Psoas muscle (tissue), 8 donors: ENCODE measurements around the gene EYA2. TPM values are rescaled to one million over a fixed set of nuclear protein-coding genes. Genes with fewer than 3 reads are reported as not detected.

ENCODE experiments used
- ATAC-seq, 4 donors: fragments of 200-7000 bp; cut with Tn5 transposase; one replicate each; pipeline ENCODE4 v1.9.1; 2020; ENCODE audit warnings: moderate library complexity in 3 of 4, mild to moderate bottlenecking in 2 of 4
- DNase-seq, 2 donors: peaks; one replicate each; pipeline ENCODE4 v3.0.0-alpha.2; 2020
- H3K27ac ChIP-seq: fragments of 200-600 bp; one replicate; pipeline ENCODE4 v1.8.0; 2022
- H3K27me3 ChIP-seq, 3 donors: fragments of 200-600 bp in 1 of 3; one replicate each; pipeline versions ENCODE4 v1.6.1 to v1.8.0; 2013 to 2022; ENCODE audit warnings: low read length in 2 of 3, mild to moderate bottlenecking in 2 of 3, moderate library complexity in 1 of 3; ENCODE audit not compliant: insufficient read depth in 3 of 3
- H3K36me3 ChIP-seq, 2 donors: fragments of 200-600 bp in 1 of 2; one replicate each; pipeline versions ENCODE4 v1.6.1 to v1.8.0; 2013 to 2022; ENCODE audit warnings: low read depth in 1 of 2, mild to moderate bottlenecking in 1 of 2, moderate library complexity in 1 of 2; ENCODE audit not compliant: insufficient read depth in 1 of 2
- H3K4me1 ChIP-seq: fragments of 200-600 bp; one replicate; pipeline ENCODE4 v1.8.0; 2022
- H3K4me3 ChIP-seq: fragments of 200-600 bp; one replicate; pipeline ENCODE4 v1.8.0; 2022; ENCODE audit warnings: mild to moderate bottlenecking
- H3K9me3 ChIP-seq: fragments of 200-600 bp; one replicate; pipeline ENCODE4 v1.8.0; 2022
- CTCF ChIP-seq: fragments of 200-600 bp; IDR thresholded peaks from one replicate; pipeline ENCODE4 v1.8.0; 2022; ENCODE audit warnings: antibody characterized with exemption
- WGBS, 3 donors: extraction: QIAGEN DNeasy Blood & Tissue Kit; methylation state at CpG; one replicate each; pipeline versions ENCODE4 v1.1.6 to v1.1.7; 2013; 5-methylcytosine and 5-hydroxymethylcytosine counted together
- intact Hi-C, 2 donors: fragments of 100-400 bp; cut with DNase I; formaldehyde crosslinking; loops; one replicate each; pipeline versions ENCODE4 v1.11.0 to v1.14.2; 2022
- polyA plus RNA-seq, 3 donors: library from polyadenylated mRNA; stranded (reverse); fragments of 200-250 nt; gene quantifications; one replicate each; pipeline ENCODE4 v1.2.3, GENCODE V29; 2013
- total RNA-seq, 4 donors: library from RNA; stranded (reverse); fragmentation: NEBNext Ultra II Directional in 2 of 4; extraction: Animal tissue kit (Norgen Biotek cat#: 25700) in 2 of 4; gene quantifications; one replicate each; pipeline versions ENCODE4 v1.2.1 to v1.2.4, GENCODE V29; 2021 to 2023
- donor health status: healthy with polysubstance abuse.
- donor health status: DM: no; HTN: no; CAD: no; lungs with moderate emphysema.
- donor health status: Bipolar disorder and iron deficiency.
- donor health status: healthy.
- donor health status: DM: yes; HTN: yes; CAD: no.
- donor health status: DM: no; HTN: no; CAD: no.
- donor health status: DM: no; HTN: no; CAD: no.
- donor health status: DM: yes; HTN: yes; CAD: no.

EYA2 gene
- total and polyA plus RNA-seq, 7 donors: 0.72 to 4.0 (median 2.0) TPM

GRCh38 chr20:47118641-47119040 lies 224.0 kb downstream of the EYA2 start:
- TF ChIP-seq CTCF: no peak
- 31 to 37% (median 33%) methylated on average over 7 of the region's 7 CpGs for WGBS, 3 donors
- Histone ChIP-seq H3K9me3 (no peaks in the 10 kb centered on the region), H3K4me3 (no peak overlapping the region), H3K36me3 (no peaks in the 10 kb centered on the region), H3K4me1 (no peaks in the 10 kb centered on the region), H3K27me3 (no peaks in the 10 kb centered on the region), H3K27ac (peak overlapping the region; percentile 28)
- DNase-seq: no peak
- intact Hi-C loops: no loop called here
- ATAC-seq: no peak

GRCh38 chr20:47120346-47120936 lies 225.8 kb downstream of the EYA2 start:
- intact Hi-C loops: no loop called here
- no peak for DNase-seq
- Histone ChIP-seq H3K4me1 (no peaks in the 10 kb centered on the region), H3K4me3 (no peak overlapping the region), H3K9me3 (no peaks in the 10 kb centered on the region), H3K27me3 (no peaks in the 10 kb centered on the region), H3K36me3 (no peaks in the 10 kb centered on the region), H3K27ac (no peak overlapping the region)
- TF ChIP-seq CTCF: no peak
- 73 to 79% (median 76%) methylated on average over 10 of the region's 10 CpGs for WGBS, 3 donors
- peak in 1 of 4 donors; percentile 45 for ATAC-seq

- Histone ChIP-seq H3K27me3 (no peaks in the 10 kb centered on the region), H3K9me3 (no peaks in the 10 kb centered on the region), H3K36me3 (no peaks in the 10 kb centered on the region), H3K4me3 (no peak overlapping the region), H3K4me1 (no peaks in the 10 kb centered on the region), H3K27ac (no peak overlapping the region)
- no peak for TF ChIP-seq CTCF
- intact Hi-C loops: no loop called here
- WGBS, 3 donors: 77 to 83% (median 80%) methylated on average over 3 of the region's 3 CpGs
- DNase-seq (no peak), ATAC-seq (no peak)
Observed at GRCh38 chr20:47122560-47122959, 227.9 kb downstream of the EYA2 start.

GRCh38 chr20:47124181-47124717 lies 229.6 kb downstream of the EYA2 start:
- intact Hi-C loops: no loop called here
- H3K27ac ChIP-seq: peak overlapping the region; percentile 5
- ATAC-seq (peak in 3 of 4 donors; percentile 8 to 14 (median 10)), DNase-seq (no peak)
- H3K4me3 ChIP-seq: no peak overlapping the region
- no peaks in the 10 kb centered on the region for H3K27me3 ChIP-seq
- WGBS, 3 donors: 49 to 62% (median 61%) methylated on average over 3 of the region's 3 CpGs
- no peaks in the 10 kb centered on the region for H3K4me1 ChIP-seq
- H3K9me3 ChIP-seq: no peaks in the 10 kb centered on the region
- H3K36me3 ChIP-seq: no peaks in the 10 kb centered on the region
- no peak for TF ChIP-seq CTCF

GRCh38 chr20:47125508-47125757 lies 230.8 kb downstream of the EYA2 start:
- TF ChIP-seq CTCF: no peak
- Histone ChIP-seq H3K36me3 (no peaks in the 10 kb centered on the region), H3K9me3 (no peaks in the 10 kb centered on the region), H3K27ac (peak overlapping the region; percentile 41), H3K4me1 (no peaks in the 10 kb centered on the region), H3K27me3 (no peaks in the 10 kb centered on the region), H3K4me3 (no peak overlapping the region)
- DNase-seq: no peak
- ATAC-seq: peak in 1 of 4 donors; percentile 55
- intact Hi-C loops: no loop called here
